ENCODE measurements around the gene TIMM10B.

DNA sequence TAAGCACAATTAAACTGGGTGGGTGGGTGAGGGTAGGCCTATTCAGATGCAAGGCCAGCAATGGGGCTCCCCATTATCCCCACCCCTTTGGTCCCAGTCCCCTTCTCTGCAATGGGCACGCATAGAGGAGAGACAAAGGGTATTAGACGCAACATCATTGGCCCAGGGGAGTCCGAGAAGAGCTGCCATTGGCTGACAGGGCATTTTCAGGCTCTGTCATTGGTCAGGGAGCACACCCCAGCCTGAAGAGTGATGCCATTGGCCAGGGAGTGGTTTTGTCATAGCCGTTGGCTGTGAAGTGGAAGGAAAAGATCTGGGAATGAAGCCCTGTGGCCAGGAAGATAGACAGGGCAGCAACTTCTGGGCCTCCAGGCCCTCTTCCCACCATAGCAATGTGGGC lies 4.7 kb upstream of the TIMM10B start:
- TF ChIP-seq CTCF (IDR thresholded peaks at IDR 0.05) (no peak), POLR2A (IDR thresholded peaks at IDR 0.05) (no peak)

Data from esophagus squamous epithelium (tissue), 4 donors.